ENCODE results near the gene PRIM2. TPM values are rescaled to one million over a fixed set of nuclear protein-coding genes. Genes with fewer than 3 reads are reported as not detected.
"Not testable (repeated sequence)": the region's sequence is repeated elsewhere in the genome, so short reads cannot be mapped to it uniquely, and the experiment has no call there.

PRIM2 gene
- total RNA-seq, 2 donors from 2014 or later = 18.5 to 28.9 TPM

DNA sequence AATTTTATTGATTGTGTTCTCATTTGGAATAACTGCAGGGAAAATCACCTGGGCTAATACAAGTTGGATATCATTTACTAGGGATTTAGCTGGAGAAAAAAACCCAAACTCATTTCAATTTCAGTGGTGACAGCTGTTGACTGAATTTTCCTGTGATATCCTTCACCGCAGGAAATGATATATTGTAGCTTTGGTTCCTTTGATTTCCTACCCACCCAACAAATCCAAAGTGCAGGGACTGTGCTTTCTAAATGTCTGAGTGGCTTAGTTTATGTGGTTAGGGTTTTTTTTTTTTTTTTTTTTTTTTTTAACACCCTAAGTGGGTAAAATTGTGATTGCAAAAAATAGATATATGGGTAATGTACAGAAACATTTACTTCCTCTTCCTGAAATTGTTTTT, 203.7 kb downstream of the PRIM2 start:
- 85% methylated on average over 1 of the region's 1 CpG for WGBS
- DNase-seq (ENCODE audit: low spot score); H3K9me3 ChIP-seq; H3K4me3 ChIP-seq; H3K27ac ChIP-seq; intact Hi-C loops (cut with DNase I); H3K27me3 ChIP-seq (replicated peaks; ENCODE audit: insufficient read depth); H3K4me1 ChIP-seq (replicated peaks); H3K36me3 ChIP-seq: not testable (repeated sequence)

DNA sequence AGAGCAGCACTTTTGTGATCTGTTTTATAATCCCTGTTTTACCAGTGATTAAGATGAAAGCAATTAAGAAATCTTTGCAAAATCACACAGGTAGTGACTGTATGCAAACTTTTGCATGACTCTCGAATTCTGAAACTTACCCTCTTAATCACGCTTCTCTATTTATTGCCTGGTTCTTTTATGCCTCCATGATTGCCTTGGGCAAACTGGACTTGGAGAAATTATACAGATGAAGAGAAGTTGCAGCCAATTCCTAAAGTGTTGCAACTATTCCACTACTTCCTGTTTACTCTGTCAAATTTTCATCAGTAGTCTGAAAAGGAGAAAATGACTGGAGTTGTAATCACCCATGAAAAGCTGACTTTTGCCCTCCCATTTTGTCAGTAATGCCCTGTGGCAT, 205.8 kb downstream of the PRIM2 start:
- H3K4me1 ChIP-seq (replicated peaks); H3K36me3 ChIP-seq; H3K9me3 ChIP-seq; H3K27me3 ChIP-seq (replicated peaks; ENCODE audit: insufficient read depth); H3K4me3 ChIP-seq; DNase-seq (ENCODE audit: low spot score); H3K27ac ChIP-seq; intact Hi-C loops (cut with DNase I): not testable (repeated sequence)
- WGBS = 81% methylated on average over 2 of the region's 2 CpGs

DNA sequence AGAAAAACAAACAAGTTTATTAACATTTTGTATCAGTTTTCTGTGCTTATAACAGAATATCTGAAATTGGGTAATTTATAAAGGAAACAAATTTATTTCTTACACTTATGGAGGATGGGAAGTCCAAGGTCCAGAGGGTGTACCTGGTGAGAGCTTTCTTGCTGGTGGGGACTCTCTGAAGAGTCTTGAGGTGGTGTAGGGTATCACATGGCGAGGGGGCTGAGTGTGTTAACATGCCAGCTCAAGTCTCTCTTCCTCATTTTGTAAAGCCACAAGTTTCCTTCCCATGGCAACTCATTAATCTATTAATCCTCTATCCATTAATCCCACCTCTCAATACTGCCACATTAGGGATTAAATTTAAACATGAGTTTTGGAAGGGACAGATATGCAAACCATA, 212.3 kb downstream of the PRIM2 start:
- H3K27me3 ChIP-seq (replicated peaks; ENCODE audit: insufficient read depth); H3K9me3 ChIP-seq; H3K27ac ChIP-seq; DNase-seq (ENCODE audit: low spot score); H3K36me3 ChIP-seq; intact Hi-C loops (cut with DNase I); H3K4me3 ChIP-seq; H3K4me1 ChIP-seq (replicated peaks): not testable (repeated sequence)
- 85% methylated on average over 1 of the region's 1 CpG for WGBS

DNA sequence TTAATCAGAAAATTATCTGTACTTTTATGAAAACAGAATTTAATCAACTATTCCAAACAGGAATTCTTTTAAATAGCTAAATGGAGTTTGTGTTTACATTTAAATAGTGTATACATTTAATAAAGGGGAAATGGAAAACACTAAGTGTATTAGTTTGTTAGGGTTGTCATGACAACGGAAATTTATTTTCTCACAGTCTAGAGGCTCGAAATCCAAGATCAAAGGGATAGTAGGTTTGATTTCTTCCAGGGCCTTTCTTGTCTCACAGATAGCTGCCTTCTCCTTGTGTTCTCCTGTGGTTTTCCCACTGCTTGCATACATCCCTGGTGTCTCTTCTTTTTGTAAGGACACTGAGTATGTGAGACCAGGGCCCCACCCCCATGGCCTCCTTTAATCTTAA, 215.2 kb downstream of the PRIM2 start:
- H3K27ac ChIP-seq; H3K4me1 ChIP-seq (replicated peaks); DNase-seq (ENCODE audit: low spot score); H3K9me3 ChIP-seq; intact Hi-C loops (cut with DNase I); H3K36me3 ChIP-seq; H3K27me3 ChIP-seq (replicated peaks; ENCODE audit: insufficient read depth); H3K4me3 ChIP-seq: not testable (repeated sequence)
- WGBS = 90% methylated on average over 2 of the region's 2 CpGs

DNA sequence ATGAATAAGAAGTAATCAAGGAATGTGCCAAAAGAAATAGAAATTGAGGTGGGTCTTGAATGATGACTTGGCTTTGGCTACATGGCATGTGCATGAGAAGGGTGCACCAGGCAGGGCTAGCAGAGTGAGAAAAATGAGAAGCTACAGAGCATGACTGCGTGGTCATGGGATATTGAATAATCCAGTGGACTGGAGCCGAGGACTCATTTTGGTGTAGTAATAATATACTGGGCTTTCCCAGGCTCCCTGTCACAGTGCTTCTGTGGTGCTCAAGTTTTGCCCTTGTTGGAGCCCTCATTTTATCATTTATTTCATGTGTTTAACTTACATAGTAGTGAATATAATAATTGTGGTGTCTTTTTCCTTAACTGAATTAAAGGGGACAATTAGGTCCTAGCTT, 217.7 kb downstream of the PRIM2 start:
- H3K9me3 ChIP-seq; intact Hi-C loops (cut with DNase I); H3K36me3 ChIP-seq; DNase-seq (ENCODE audit: low spot score); H3K4me1 ChIP-seq (replicated peaks); H3K27ac ChIP-seq; H3K4me3 ChIP-seq; H3K27me3 ChIP-seq (replicated peaks; ENCODE audit: insufficient read depth): not testable (repeated sequence)
- 91% methylated on average over 2 of the region's 2 CpGs for WGBS

DNA sequence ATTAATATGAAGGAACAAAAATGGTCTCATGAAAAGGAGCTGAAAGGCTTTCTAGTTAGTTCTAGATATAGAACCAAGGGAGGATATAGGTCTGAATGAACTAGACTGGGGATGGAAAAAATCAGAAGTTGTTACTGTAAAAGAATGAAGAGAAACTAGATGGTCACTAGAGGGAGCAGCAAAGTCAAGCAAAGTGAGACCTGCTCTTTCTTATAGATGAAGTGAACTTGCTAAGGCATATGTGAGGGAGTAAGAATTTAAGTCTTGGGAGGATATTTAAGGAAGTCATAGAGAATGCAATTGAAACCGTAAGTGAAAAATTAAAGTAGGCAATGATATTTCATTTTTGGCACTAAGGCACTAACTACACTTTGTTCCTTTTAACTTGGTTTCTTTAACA, 218.6 kb downstream of the PRIM2 start:
- 68% methylated on average over 1 of the region's 1 CpG for WGBS
- H3K4me3 ChIP-seq; DNase-seq (ENCODE audit: low spot score); H3K27me3 ChIP-seq (replicated peaks; ENCODE audit: insufficient read depth); H3K9me3 ChIP-seq; intact Hi-C loops (cut with DNase I); H3K27ac ChIP-seq; H3K36me3 ChIP-seq; H3K4me1 ChIP-seq (replicated peaks): not testable (repeated sequence)
- TF ChIP-seq, protein P1, sequence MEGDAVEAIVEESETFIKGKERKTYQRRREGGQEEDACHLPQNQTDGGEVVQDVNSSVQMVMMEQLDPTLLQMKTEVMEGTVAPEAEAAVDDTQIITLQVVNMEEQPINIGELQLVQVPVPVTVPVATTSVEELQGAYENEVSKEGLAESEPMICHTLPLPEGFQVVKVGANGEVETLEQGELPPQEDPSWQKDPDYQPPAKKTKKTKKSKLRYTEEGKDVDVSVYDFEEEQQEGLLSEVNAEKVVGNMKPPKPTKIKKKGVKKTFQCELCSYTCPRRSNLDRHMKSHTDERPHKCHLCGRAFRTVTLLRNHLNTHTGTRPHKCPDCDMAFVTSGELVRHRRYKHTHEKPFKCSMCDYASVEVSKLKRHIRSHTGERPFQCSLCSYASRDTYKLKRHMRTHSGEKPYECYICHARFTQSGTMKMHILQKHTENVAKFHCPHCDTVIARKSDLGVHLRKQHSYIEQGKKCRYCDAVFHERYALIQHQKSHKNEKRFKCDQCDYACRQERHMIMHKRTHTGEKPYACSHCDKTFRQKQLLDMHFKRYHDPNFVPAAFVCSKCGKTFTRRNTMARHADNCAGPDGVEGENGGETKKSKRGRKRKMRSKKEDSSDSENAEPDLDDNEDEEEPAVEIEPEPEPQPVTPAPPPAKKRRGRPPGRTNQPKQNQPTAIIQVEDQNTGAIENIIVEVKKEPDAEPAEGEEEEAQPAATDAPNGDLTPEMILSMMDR (IDR thresholded peaks at IDR 0.05) = peak in 2 of 4 experiments; percentile 9 to 25

DNA sequence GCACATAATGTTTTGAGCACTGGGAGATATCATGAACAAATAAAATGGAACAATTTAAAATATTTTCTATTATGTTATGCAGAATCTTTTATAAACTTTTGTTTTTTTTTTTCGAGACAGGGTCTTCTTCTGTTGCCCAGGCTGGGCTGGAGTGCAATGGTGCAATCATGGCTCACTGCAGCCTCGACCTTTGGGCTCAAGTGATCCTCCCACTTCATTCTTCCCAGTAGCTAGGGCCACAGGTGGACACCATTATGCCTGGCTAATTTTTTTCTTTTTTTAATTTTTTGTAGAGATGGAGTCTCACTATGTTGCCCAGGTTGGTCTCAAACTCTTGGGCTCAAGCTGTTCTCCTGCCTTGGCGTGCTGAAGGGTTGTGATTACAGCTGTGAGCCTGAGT, 220.5 kb downstream of the PRIM2 start:
- H3K36me3 ChIP-seq; DNase-seq (ENCODE audit: low spot score); intact Hi-C loops (cut with DNase I); H3K27me3 ChIP-seq (replicated peaks; ENCODE audit: insufficient read depth); H3K4me3 ChIP-seq; H3K27ac ChIP-seq; H3K9me3 ChIP-seq; H3K4me1 ChIP-seq (replicated peaks): not testable (repeated sequence)
- 92% methylated on average over 3 of the region's 3 CpGs for WGBS

DNA sequence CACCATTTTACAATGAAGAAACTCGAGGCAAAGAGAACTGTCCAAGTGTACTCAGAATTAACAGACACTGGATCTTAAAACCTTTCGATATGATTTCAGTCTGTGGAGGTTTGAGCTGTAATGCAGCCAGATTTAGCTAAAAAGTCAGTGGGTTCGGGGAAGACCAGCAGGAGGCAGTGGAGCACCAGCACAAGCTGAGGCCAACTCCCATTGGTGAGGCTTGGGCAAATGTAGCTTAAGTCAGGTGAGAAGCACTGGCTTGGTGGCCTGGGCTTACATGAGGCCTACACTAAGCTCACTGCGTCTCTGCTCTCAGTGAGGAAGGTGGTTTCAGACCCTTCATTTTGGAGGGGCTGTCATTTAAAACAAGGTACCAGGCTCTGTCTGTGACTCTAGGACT, 234.5 kb downstream of the PRIM2 start:
- H3K4me1 ChIP-seq (replicated peaks); H3K36me3 ChIP-seq; intact Hi-C loops (cut with DNase I); H3K27me3 ChIP-seq (replicated peaks; ENCODE audit: insufficient read depth); DNase-seq (ENCODE audit: low spot score); H3K27ac ChIP-seq; H3K9me3 ChIP-seq; H3K4me3 ChIP-seq: not testable (repeated sequence)
- WGBS = 98% methylated on average over 4 of the region's 4 CpGs

DNA sequence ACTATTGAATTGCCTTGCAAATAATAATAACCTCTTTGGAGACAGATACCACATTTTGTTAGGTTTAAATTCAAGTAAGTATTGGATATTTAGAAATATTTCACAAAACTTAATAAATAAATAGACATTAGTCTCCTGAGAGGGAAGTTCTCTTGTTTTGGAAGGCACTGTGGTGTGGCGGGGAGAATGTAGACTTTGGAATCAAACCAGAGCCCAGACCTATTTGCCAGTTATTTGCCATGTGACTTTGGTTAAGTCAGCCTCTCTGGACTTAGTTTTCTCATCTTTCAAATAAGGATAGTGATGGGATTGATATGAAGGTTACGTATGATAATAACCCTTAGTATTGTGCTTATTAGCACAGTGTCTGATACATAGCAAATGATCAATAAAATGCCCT, 240.4 kb downstream of the PRIM2 start:
- H3K36me3 ChIP-seq; H3K27ac ChIP-seq; H3K27me3 ChIP-seq (replicated peaks; ENCODE audit: insufficient read depth); H3K9me3 ChIP-seq; H3K4me1 ChIP-seq (replicated peaks); DNase-seq (ENCODE audit: low spot score); intact Hi-C loops (cut with DNase I); H3K4me3 ChIP-seq: not testable (repeated sequence)
- 93% methylated on average over 2 of the region's 2 CpGs for WGBS

DNA sequence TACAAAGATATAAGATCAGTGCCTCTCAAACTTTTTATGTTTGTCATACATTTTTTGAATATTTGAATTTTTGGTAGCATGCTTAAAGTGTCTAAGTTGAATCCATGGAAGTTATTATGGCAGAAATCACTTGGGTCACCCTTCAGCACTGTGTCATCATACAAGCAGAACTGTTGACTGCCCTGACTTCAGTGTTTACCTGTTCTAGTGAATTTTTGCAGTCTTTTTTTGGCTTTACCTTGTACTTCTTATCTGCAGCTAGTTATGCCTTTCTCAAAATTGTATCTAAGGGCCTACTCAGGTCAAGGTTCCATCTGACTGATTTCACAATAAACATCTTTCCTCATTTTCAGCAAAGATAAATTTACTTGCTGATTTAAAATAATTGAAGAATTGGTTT, 241.7 kb downstream of the PRIM2 start:
- DNase-seq (ENCODE audit: low spot score); H3K4me3 ChIP-seq; H3K36me3 ChIP-seq; intact Hi-C loops (cut with DNase I); H3K27ac ChIP-seq; H3K27me3 ChIP-seq (replicated peaks; ENCODE audit: insufficient read depth); H3K4me1 ChIP-seq (replicated peaks); H3K9me3 ChIP-seq: not testable (repeated sequence)

DNA sequence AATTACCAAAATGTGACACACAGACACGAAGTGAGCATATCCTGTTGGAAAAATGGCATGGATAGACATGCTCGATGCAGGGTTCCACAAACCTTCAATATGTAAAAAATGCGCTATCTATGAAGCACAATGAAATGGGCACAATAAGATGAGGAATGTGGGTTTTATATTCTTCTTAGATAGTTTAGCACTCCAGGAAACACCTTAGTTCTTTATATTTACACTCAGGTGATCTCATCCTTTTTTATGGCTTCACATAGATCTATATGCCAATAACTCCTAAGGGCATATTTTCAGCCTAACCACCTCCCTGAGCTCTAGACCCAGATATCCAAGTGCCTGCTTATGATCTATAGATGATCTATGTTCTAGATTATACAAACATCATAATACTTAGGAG, 244.8 kb downstream of the PRIM2 start:
- H3K27ac ChIP-seq; H3K4me3 ChIP-seq; H3K4me1 ChIP-seq (replicated peaks); H3K27me3 ChIP-seq (replicated peaks; ENCODE audit: insufficient read depth); intact Hi-C loops (cut with DNase I); H3K9me3 ChIP-seq; H3K36me3 ChIP-seq; DNase-seq (ENCODE audit: low spot score): not testable (repeated sequence)
- 95% methylated on average over 3 of the region's 3 CpGs for WGBS

DNA sequence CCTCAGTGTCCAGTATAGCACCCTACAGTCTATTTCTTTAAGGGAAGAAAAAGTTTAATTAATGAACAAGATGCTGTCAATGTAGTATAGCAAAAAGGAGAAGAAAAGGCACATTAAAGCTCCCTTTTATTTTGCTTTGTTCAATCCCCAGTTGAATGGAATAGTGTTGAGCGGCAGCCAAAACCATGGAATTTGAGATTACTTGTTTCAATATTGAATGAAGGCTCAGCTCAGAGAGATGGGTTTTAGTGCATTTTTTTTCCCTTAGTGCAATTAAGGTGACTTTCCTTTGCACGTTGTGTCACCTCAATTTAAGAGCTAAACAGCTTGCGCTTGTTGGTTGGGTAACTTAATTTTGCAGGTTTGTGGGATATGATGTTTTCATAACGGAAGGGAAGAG, 254.7 kb downstream of the PRIM2 start:
- 68% methylated on average over 4 of the region's 4 CpGs for WGBS
- H3K9me3 ChIP-seq = not testable (repeated sequence)

DNA sequence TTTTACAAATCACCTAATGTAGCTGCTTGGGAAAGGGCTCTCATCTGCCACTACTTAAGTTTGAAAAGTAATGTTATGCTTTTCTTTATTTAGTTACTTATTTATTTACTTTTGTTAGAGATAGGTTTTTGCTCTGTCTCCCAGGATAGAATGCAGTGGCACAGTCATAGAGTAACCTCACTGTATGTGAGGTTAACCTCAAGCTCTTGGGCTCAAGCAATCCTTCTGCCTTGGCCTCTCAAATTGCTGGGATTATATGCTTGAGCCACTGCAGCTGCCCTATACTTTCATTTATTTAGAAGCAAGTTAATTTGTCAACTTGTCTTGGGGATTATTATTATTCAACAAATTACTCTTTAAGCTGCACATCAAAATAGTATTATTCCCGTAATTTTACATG, 255.4 kb downstream of the PRIM2 start:
- H3K4me1 ChIP-seq (replicated peaks); H3K27me3 ChIP-seq (replicated peaks; ENCODE audit: insufficient read depth); H3K36me3 ChIP-seq; DNase-seq (ENCODE audit: low spot score); H3K27ac ChIP-seq; H3K9me3 ChIP-seq; intact Hi-C loops (cut with DNase I); H3K4me3 ChIP-seq: not testable (repeated sequence)
- 100% methylated on average over 1 of the region's 1 CpG for WGBS

More for the DNA sequence above, 254.7 kb downstream of the PRIM2 start:
- DNase-seq (ENCODE audit: low spot score); H3K27me3 ChIP-seq (replicated peaks; ENCODE audit: insufficient read depth); H3K36me3 ChIP-seq; intact Hi-C loops (cut with DNase I); H3K4me3 ChIP-seq; H3K27ac ChIP-seq; H3K4me1 ChIP-seq (replicated peaks): not testable (repeated sequence)

All from prostate gland (tissue), 2 donors.